ENCODE results near the gene F2RL3. TPM values are rescaled to one million over a fixed set of nuclear protein-coding genes. Genes with fewer than 3 reads are reported as not detected.

Gene F2RL3
- total RNA-seq, result 1 to 10 TPM; 2.2 to 9.4 (median 6.3) TPM

DNA sequence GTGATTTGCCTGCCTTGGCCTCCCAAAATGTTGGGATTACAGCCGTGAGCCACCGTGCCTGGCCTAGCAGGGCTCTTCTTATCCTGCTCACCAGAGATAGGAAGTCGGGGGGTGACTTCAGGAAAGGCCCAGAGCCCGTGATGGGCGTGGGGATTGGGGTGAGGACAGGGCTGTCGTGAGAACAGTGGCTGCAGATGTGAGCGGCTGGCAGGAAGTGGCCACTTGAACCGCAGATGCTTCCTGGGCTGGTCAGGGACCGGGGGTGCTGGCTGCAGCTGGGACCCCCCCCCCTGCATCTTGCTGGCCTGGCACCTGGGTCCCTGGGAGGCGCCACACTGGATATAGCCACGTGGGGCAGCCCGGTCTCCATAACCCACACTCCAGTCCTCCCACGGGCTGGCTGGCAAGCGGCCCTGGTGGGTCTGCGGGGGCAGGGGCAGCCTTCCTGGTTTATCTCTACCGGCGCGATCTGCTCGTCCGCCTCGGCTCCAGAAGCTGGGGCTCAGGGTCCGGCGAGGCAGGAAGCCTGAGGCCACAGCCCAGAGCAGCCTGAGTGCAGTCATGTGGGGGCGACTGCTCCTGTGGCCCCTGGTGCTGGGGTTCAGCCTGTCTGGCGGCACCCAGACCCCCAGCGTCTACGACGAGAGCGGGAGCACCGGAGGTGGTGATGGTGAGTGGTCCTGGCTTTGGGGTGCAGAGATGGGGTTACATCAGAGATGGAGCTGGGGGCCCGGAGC lies at the start of gene F2RL3:
Gene F2RL3 (plus strand): TSS at position 371 of the 737 bp plus-strand sequence. CDS start 191 bp downstream, at position 562.
- Histone ChIP-seq H3K4me1 (no peaks in the 10 kb centered on the region), H3K27ac (peak within 1 kb of the TSS; percentile 33 to 74 (median 72)), H3K27me3 (no peaks in the 10 kb centered on the region), H3K4me3 (peak within 1 kb of the TSS; percentile 22 to 51 (median 32)), H3K9me3 (no peaks in the 10 kb centered on the region), H3K36me3 (no peaks in the 10 kb centered on the region)
- in situ Hi-C loops (cut with MboI; ENCODE audit: low sequenced_read_pairs in 4 of 4), result no loop called here
- peak in 1 of 2 donors; percentile 36 for TF ChIP-seq POLR2A (IDR thresholded peaks at IDR 0.05)
- TF ChIP-seq, protein P1, sequence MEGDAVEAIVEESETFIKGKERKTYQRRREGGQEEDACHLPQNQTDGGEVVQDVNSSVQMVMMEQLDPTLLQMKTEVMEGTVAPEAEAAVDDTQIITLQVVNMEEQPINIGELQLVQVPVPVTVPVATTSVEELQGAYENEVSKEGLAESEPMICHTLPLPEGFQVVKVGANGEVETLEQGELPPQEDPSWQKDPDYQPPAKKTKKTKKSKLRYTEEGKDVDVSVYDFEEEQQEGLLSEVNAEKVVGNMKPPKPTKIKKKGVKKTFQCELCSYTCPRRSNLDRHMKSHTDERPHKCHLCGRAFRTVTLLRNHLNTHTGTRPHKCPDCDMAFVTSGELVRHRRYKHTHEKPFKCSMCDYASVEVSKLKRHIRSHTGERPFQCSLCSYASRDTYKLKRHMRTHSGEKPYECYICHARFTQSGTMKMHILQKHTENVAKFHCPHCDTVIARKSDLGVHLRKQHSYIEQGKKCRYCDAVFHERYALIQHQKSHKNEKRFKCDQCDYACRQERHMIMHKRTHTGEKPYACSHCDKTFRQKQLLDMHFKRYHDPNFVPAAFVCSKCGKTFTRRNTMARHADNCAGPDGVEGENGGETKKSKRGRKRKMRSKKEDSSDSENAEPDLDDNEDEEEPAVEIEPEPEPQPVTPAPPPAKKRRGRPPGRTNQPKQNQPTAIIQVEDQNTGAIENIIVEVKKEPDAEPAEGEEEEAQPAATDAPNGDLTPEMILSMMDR (IDR thresholded peaks at IDR 0.05 in 4 of 5, conservative IDR thresholded peaks at IDR 0.05 in 1 of 5), result no peak
- ATAC-seq (peak; percentile 37 to 43), DNase-seq (peak in 1 of 2 donors; percentile 36)
- intact Hi-C loops (cut with DNase I; ENCODE audit: low total_unique reads), result no loop called here

DNA sequence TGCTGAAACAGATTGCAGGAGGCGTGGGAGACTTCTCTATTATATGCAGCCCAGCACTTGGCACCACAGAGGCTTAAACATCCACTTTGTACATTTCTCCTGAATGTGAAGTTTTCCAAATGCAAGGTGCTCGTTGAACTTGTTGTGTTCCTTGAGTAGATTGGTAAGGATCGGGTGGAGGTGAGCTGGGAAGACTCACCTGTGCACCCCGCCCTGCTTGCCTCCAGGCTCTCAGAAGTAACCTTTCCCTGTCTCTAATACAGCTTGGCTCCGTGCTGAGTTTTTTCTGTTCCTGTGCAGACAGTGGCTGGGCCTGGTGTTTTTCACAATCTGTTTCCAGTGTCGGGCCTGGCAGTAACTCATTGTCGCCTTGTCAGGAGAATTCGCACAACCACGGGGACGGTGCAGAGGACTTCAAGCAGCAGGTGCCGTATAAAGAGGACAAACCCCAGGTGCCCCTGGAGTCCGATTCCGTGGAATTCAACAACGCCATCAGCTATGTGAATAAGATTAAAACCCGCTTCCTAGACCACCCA lies 47.3 kb upstream of the F2RL3 start:
- DNase-seq (no peak), ATAC-seq (no peak)
- Histone ChIP-seq H3K9me3 (no peaks in the 10 kb centered on the region), H3K36me3 (peaks cover 0 to 44% of the 10 kb centered on the region in 2 donors), H3K27ac (no peak overlapping the region), H3K27me3 (no peaks in the 10 kb centered on the region), H3K4me3 (no peak overlapping the region), H3K4me1 (peaks cover 0 to 1% of the 10 kb centered on the region in 2 donors)
- TF ChIP-seq, protein P1 (IDR thresholded peaks at IDR 0.05 in 4 of 5, conservative IDR thresholded peaks at IDR 0.05 in 1 of 5), result no peak
- TF ChIP-seq POLR2A (IDR thresholded peaks at IDR 0.05), result no peak
- intact Hi-C loops (cut with DNase I; ENCODE audit: low total_unique reads), result no loop called here
- in situ Hi-C loops (cut with MboI; ENCODE audit: low sequenced_read_pairs in 4 of 4), result loop anchor here in 1 of 4 donors (25.0 kb wide), 1 partner anchor 279 kb away; the partner anchor contains the start of gene SLC35E1

DNA sequence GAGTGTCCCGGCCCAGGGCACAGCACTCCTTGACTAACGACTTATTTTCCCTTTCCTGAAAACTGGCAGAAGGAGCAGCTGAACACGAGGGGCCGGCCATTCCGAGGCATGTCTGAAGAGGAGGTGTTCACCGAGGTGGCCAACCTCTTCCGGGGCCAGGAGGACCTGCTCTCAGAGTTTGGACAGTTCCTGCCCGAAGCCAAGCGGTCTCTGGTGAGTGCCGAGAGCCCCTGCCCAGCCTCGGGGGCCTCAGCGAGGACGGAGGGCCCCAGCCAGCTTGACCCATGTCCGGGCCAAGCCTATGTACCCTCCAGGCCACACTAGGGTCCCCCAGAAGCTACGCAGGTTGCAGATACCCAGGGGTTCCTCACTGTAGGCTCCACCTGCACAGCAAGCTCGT lies 41.9 kb upstream of the F2RL3 start:
- H3K36me3 ChIP-seq, result peaks cover 0 to 76% of the 10 kb centered on the region in 2 donors
- in situ Hi-C loops (cut with MboI; ENCODE audit: low sequenced_read_pairs in 4 of 4), result loop anchor here in 1 of 4 donors (25.0 kb wide), 1 partner anchor 285 kb away; the partner anchor contains the start of gene SLC35E1
- H3K27ac ChIP-seq, result no peak overlapping the region
- no peaks in the 10 kb centered on the region for H3K27me3 ChIP-seq
- no peaks in the 10 kb centered on the region for H3K9me3 ChIP-seq
- intact Hi-C loops (cut with DNase I; ENCODE audit: low total_unique reads), result no loop called here
- H3K4me3 ChIP-seq, result no peak overlapping the region
- TF ChIP-seq, protein P1 (IDR thresholded peaks at IDR 0.05 in 4 of 5, conservative IDR thresholded peaks at IDR 0.05 in 1 of 5), result no peak
- no peak for TF ChIP-seq POLR2A (IDR thresholded peaks at IDR 0.05)
- H3K4me1 ChIP-seq, result no peaks in the 10 kb centered on the region
- ATAC-seq (no peak), DNase-seq (no peak)

DNA sequence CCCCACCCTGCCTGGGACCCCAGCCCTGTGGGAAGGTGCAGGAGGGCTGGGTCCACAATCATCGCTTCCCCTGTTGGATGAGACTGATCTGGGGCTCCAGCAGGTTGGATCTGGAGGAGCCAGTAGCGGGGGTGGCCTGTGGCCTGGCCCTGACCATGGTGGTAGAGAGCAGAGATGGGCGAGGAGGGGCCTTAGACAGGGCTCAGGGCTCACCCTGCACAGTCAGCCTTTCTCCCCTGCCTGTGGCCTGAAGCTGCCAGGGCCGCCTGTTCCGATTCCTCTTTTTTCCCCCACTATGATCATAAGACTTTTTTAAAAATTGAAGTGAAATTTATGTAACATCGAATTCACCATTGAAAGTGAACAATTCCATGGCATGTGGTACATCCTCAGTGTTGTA lies 41.4 kb upstream of the F2RL3 start:
- Histone ChIP-seq H3K27me3 (no peaks in the 10 kb centered on the region), H3K4me3 (no peak overlapping the region), H3K27ac (no peak overlapping the region), H3K36me3 (peaks cover 0 to 76% of the 10 kb centered on the region in 2 donors), H3K4me1 (no peaks in the 10 kb centered on the region), H3K9me3 (no peaks in the 10 kb centered on the region)
- intact Hi-C loops (cut with DNase I; ENCODE audit: low total_unique reads) (no loop called here), in situ Hi-C loops (cut with MboI; ENCODE audit: low sequenced_read_pairs in 4 of 4) (loop anchor here in 1 of 4 donors (25.0 kb wide), 1 partner anchor 285 kb away; the partner anchor contains the start of gene SLC35E1)
- DNase-seq (no peak), ATAC-seq (no peak)
- TF ChIP-seq POLR2A (IDR thresholded peaks at IDR 0.05), result no peak
- TF ChIP-seq, protein P1 (IDR thresholded peaks at IDR 0.05 in 4 of 5, conservative IDR thresholded peaks at IDR 0.05 in 1 of 5), result no peak
